Measurements from ENCODE around the gene C1orf35.

Gene C1orf35

GRCh38 chr1:228094432-228095016, 8.6 kb downstream of the C1orf35 start:
- DNase-seq (ENCODE audit: low spot score), result no peak

- DNase-seq (ENCODE audit: low spot score), result no peak
These were observed 9.8 kb downstream of the C1orf35 start for GRCh38 chr1:228093050-228093906.

GRCh38 chr1:228092342-228093049, 10.6 kb downstream of the C1orf35 start:
- DNase-seq (ENCODE audit: low spot score), result no peak

- no peak for DNase-seq (ENCODE audit: low spot score)
These were observed 12.0 kb downstream of the C1orf35 start for GRCh38 chr1:228091084-228091483.

- no peak for DNase-seq (ENCODE audit: low spot score)
These were observed 12.5 kb downstream of the C1orf35 start for GRCh38 chr1:228090613-228091081.

GRCh38 chr1:228089519-228090380, 13.4 kb downstream of the C1orf35 start:
- DNase-seq (ENCODE audit: low spot score), result no peak

- no peak for DNase-seq (ENCODE audit: low spot score)
These were observed 14.3 kb downstream of the C1orf35 start for GRCh38 chr1:228088586-228089498.

GRCh38 chr1:228087771-228088251, 15.3 kb downstream of the C1orf35 start:
- DNase-seq (ENCODE audit: low spot score), result peak; percentile 95

GRCh38 chr1:228085287-228085951, 17.7 kb downstream of the C1orf35 start:
- DNase-seq (ENCODE audit: low spot score), result peak; percentile 82

- DNase-seq (ENCODE audit: low spot score), result no peak
These were observed 18.3 kb downstream of the C1orf35 start for GRCh38 chr1:228084797-228085196.

GRCh38 chr1:228084325-228084724, 18.8 kb downstream of the C1orf35 start:
- no peak for DNase-seq (ENCODE audit: low spot score)

- no peak for DNase-seq (ENCODE audit: low spot score)
These were observed 19.2 kb downstream of the C1orf35 start for GRCh38 chr1:228083871-228084278.

GRCh38 chr1:228082918-228083870, 19.9 kb downstream of the C1orf35 start:
- DNase-seq (ENCODE audit: low spot score), result no peak

- peak; percentile 91 for DNase-seq (ENCODE audit: low spot score)
These were observed 20.8 kb downstream of the C1orf35 start, which contains the start of gene ARF1 for GRCh38 chr1:228082214-228082917. ARF1 (plus strand) TSS chr1:228082708; CDS start chr1:228097115, 14,407 bp downstream.

GRCh38 chr1:228081578-228082213, 21.4 kb downstream of the C1orf35 start:
- no peak for DNase-seq (ENCODE audit: low spot score)

- DNase-seq (ENCODE audit: low spot score), result no peak
These were observed 22.0 kb downstream of the C1orf35 start for GRCh38 chr1:228081144-228081543.

GRCh38 chr1:228079601-228080263, 23.4 kb downstream of the C1orf35 start:
- DNase-seq (ENCODE audit: low spot score), result no peak

Measured in kidney capillary endothelial cell (primary cell).